C4-2B (cell line): ENCODE results near the gene SMIM23.

Experiments
- H3K27ac ChIP-seq: fragments of 450-650 bp; 2 replicates; pipeline ENCODE4 v1.5.1; 2017
- ZFX ChIP-seq: fragments of 450-650 bp; IDR thresholded peaks from 2 replicates; pipeline ENCODE4 v1.6.1; 2017
- TF ChIP-seq, protein P1 (sequence below): fragments of 450-650 bp; conservative IDR thresholded peaks from 2 replicates; pipeline ENCODE4 v1.5.1; 2017; ENCODE audit warnings: mild to moderate bottlenecking

SMIM23 gene

DNA sequence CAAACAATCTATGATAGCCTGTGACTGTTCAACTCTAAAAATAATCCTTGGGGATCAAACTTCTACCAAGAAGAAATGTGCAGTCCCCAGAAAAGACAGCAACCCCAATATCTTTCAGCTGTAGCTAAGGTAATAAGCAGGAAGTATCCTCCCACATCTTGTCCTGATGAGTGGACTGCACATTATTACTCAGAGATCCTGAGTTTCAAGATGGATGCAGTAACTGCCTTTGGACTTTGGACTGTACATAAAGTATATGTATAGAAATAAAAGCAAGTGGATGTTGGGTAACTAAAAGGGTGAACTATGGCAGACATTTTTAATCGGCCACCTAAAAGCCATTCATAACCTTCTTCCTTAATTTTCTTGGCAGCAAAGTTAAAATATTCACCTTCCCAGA is 45.1 kb downstream of the SMIM23 start:
- TF ChIP-seq ZFX: no peak
- no peak overlapping the region for H3K27ac ChIP-seq

DNA sequence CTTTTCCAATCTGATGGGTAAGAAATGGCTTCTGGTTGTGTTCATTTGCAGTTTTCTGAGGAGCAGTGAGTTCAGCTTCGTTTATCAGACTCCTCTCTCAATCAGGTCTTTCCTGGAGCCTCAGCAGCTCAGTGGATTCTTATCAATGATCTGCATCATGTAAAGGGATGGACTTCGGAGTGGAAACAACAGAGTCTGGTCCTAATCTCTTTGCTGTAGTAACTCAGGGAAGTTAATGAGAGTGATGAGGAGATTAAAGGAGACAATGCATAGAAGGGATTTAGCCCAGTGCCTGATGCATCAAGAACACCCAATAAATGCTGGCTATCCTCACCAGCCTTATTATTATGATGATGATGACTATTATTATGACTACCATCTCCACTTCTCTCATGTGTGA is 47.2 kb downstream of the SMIM23 start:
- TF ChIP-seq, protein P1, sequence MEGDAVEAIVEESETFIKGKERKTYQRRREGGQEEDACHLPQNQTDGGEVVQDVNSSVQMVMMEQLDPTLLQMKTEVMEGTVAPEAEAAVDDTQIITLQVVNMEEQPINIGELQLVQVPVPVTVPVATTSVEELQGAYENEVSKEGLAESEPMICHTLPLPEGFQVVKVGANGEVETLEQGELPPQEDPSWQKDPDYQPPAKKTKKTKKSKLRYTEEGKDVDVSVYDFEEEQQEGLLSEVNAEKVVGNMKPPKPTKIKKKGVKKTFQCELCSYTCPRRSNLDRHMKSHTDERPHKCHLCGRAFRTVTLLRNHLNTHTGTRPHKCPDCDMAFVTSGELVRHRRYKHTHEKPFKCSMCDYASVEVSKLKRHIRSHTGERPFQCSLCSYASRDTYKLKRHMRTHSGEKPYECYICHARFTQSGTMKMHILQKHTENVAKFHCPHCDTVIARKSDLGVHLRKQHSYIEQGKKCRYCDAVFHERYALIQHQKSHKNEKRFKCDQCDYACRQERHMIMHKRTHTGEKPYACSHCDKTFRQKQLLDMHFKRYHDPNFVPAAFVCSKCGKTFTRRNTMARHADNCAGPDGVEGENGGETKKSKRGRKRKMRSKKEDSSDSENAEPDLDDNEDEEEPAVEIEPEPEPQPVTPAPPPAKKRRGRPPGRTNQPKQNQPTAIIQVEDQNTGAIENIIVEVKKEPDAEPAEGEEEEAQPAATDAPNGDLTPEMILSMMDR: no peak
- no peak for TF ChIP-seq ZFX

DNA sequence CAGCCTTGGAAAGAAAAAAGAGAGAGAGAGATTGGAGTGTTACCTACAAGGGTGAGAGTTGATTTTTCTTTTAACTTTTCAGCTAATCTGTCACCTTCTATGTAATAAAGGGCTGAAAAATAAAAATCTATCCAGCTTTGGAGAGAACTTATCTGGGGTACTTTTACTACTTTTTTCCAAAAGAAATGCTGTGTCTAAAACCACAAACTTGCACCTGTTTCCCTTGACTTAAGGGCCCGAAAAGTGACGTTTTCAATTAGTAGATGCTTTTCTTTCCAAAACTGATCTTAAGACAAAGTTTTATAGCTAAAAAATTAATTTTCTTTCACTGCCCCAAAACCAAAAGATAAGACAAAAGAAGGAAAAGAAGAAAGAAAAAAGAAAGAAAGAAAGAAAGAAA is 48.8 kb downstream of the SMIM23 start:
- TF ChIP-seq, protein P1: no peak
- TF ChIP-seq ZFX: no peak

More for the DNA sequence above, 47.2 kb downstream of the SMIM23 start:
- no peak overlapping the region for H3K27ac ChIP-seq

DNA sequence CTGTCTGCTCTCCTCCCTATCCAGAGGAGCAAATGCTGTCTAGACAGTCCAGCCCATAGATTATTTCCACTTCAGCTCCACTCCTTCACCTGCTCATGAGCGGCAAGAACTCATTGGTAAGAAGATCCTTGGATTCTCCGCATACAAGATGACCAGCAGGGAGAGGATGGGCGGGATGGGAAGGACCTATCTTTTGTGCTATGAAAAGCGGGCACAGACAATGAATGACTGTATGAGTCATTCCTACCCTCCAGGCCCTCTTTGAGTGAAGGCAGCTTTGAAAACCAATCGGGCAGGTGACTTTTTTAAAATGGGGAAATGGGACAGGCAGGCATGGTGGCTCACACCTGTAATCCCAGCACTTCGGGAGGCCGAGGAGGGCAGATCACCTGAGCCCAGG is 49.4 kb downstream of the SMIM23 start:
- TF ChIP-seq, protein P1: no peak
- no peak for TF ChIP-seq ZFX
- no peak overlapping the region for H3K27ac ChIP-seq

More for the DNA sequence above, 48.8 kb downstream of the SMIM23 start:
- no peak overlapping the region for H3K27ac ChIP-seq

DNA sequence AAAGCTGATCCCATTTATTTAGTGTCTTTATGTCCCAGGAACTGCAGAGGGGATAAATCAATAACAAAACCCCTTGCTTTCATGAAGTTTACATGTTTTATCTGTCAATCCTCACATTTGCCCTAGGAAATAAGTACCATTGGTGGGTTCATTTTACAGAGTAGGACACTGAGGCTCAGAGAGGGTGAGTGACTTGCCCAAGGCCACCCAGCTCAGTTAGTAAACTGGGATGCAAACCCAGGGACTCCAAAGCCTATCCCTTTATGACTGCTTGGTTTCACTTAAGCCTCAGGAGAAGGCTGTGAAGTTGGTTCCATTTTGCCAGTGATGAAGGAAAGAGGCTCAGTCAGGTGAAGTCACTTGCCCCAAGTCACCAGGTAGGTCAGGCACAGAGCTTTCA is 51.9 kb downstream of the SMIM23 start:
- TF ChIP-seq, protein P1: no peak
- no peak for TF ChIP-seq ZFX
- H3K27ac ChIP-seq: no peak overlapping the region

DNA sequence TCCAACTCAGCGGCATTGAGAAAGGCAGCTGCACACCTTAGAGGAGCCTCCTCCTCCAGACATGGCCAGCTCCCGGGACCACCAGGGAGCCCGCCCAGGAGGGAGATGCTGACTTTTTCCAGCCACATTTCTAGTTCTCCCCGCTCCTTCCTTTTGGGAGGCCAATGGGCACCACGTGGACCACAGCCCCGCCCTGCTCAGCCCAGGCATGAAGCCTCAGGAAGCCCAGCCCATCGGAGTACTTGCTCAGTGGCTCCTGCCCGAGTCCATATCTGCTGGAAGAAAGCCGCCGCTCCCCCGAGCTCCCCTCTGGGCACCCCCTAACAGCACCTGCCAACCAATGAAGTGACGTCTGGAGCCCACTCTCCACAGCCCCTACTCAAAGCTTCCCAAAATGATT is 52.4 kb downstream of the SMIM23 start:
- H3K27ac ChIP-seq: no peak overlapping the region
- no peak for TF ChIP-seq ZFX
- TF ChIP-seq, protein P1: no peak

DNA sequence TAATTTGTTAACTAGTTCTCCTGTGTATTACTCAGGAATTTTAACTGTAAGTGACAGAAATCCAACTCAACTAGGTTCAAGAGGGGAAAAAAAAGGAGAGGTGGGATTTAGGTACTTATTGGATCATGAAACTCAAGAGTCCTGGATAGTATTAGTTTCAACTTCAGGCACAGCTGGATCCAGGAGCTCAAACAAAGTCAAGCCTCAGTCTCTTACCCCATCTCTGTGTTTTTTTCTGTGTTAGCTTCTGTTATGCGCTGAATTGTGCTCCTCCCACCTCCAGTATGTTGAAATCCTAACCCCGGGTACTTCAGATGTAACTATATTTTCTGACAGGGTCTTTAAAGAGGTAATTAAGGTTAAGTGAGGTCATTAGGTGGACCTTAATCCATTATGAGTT is 53.5 kb downstream of the SMIM23 start:
- TF ChIP-seq, protein P1: no peak

DNA sequence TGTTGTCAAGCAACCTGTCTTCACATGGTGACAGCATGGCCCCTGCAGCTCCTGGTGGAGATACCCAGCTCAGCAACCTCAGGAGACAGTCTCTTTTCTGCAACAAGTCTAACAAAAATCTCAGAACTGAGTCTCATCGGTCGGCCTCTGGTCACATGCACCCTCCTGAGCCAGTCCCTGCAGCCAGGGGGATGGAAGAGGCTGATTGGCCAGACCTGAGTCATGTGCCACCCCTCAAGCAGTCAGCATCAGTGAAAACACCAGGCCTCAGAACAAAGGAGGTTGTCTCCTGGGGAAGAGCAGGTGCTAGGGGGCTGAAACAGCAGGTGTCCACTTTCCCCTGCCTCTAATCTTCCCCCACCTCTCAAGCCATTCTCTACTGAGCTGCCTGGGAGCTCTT is 54.4 kb downstream of the SMIM23 start:
- TF ChIP-seq, protein P1: no peak
- TF ChIP-seq ZFX: no peak
- no peak overlapping the region for H3K27ac ChIP-seq

More for the DNA sequence above, 53.5 kb downstream of the SMIM23 start:
- no peak overlapping the region for H3K27ac ChIP-seq
